CD4-positive, alpha-beta T cell treated with Interleukin-4 for 1 hour (primary cell): Measurements from ENCODE around the gene METRN.
"Not testable (repeated sequence)": the region's sequence is repeated elsewhere in the genome, so short reads cannot be mapped to it uniquely, and the experiment has no call there.

Source experiments
- DNase-seq, 2 donors: peaks; one replicate each; pipeline ENCODE4 v3.0.0-alpha.2; 2020 to 2022

METRN gene

DNA sequence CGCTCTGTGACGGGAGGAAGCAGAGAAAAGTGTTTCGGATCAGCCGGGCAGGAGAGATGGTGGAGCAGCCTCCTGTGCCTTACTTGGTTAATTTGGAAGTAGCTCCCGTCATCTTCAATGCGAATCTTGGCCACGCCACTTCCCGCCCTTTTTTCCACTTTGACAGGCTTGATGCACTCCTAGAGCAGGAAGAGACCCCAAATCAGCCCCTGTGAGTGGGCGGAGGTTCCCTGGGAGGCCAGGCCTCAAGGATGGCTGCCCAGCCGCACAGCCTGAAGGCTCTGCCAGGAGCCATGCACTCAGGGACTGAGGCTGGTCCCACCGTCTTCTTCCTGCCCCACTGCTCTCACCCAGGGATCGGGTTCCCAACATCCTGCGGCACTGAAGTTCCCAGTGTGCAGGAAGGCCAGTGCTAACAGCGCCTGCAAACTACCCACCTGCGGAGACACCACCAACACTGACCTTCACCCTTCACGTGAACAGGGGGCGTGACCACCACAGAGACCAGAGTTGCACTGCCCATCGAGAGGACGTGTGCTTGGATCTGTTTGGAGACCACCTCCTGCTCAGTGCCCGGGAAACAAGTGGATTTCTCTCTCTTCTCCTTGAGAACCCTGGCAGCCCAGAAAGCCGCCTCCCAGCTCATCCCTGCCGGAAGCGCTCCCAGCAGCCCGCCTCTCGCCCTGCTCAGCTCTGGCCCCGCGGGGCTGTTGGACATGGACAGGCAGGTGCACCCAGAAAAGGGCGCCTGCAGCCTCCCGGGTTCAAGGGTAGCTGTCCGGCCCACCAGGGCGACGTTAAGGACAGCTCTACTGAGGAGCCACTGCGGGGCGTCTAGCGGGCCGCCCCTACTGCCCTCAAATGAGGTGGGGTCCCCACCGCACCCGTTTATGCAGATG is 24.9 kb downstream of the METRN start:
- DNase-seq = no peak

DNA sequence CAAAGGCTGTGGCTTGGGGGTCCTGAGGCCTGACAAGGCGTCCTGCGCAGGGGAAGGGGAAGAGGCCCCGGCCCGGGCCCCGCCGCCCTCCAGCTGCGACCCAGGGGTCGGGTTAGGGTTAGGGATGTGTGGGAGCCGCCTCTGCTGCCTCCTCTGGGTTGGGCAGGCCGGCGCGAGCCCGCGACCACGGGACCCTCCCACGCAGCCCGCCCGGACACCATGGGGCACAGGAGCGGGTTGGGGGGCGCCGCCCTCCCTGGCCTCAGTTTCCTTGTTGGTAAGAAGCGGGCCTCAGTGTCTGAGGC is 25.5 kb downstream of the METRN start:
- DNase-seq = no peak

DNA sequence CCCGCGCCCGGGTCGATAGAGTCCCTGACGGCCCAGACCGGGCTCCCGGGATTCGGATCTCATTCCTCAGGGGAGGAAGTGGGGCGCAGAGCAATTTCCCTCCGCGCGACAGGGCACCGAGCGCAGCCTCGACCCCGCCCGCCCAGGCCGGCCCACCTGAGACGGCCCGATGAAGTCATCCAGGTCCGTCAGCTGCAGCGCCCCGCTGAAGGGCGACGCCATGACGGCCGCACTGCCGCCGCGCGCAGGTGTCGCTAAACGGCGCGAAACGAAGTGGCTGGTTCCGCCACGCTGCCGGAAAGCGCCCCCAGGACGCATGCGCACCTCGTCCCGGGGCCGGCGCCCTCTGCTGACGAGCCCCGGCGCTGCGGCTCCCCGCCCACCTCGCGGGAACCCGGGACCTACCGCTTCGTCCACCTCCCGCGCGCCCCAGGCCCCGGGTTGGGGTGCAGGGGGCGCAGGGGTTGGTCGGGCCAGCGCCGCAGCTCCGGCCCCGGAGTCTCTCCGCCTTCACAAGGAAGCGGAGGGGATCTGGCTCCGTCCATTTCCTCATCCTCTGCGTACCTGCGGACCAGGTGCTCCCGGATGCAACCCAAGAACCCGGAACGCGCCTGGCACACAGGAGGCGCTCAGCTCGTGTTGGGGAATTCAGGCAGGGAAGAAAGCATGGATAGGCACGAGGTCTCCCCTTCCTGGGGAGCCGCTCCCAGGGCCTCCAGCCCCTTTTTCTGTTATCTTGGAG is 26.0 kb downstream of the METRN start, which contains the start of gene CIAO3:
Gene CIAO3, minus strand, starts transcription at position 234 of the 742 bp plus-strand sequence. Its CDS starts 12 bp downstream, at position 222.
- peak; percentile 89 to 93 for DNase-seq

GRCh38 chr16:741986-742629 is 27.2 kb downstream of the METRN start:
- no peak for DNase-seq

DNA sequence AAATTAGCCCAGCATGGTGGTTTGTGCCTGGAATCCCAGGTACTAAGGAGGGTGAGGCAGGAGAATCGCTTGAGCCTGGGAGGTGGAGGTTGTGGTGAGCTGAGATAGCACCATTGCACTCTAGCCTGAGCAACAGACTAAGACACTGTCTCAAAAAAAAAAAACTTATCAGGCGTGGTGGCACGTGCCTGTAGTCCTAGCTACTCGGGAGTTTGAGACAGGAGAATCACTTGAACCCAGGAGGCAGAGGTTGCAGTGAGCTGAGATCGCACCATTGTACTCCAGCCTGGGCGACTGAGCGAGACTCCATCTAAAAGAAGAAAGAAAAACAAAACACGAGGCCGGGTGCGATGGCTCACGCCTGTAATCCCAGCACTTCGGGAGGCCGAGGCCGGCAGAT is 28.0 kb downstream of the METRN start:
- not testable (repeated sequence) for DNase-seq

GRCh38 chr16:743794-744500 is 29.0 kb downstream of the METRN start:
- no peak for DNase-seq

GRCh38 chr16:745739-746138 is 30.8 kb downstream of the METRN start:
- no peak for DNase-seq

GRCh38 chr16:746637-747036 is 31.7 kb downstream of the METRN start:
- no peak for DNase-seq

GRCh38 chr16:747978-748746 is 33.2 kb downstream of the METRN start:
- no peak for DNase-seq

- no peak for DNase-seq
Observed at GRCh38 chr16:749010-749409, 34.1 kb downstream of the METRN start.

- DNase-seq = no peak
Observed at GRCh38 chr16:750485-750884, 35.6 kb downstream of the METRN start.

GRCh38 chr16:751152-752006 is 36.5 kb downstream of the METRN start:
- no peak for DNase-seq

- DNase-seq = no peak
Observed at GRCh38 chr16:752007-752312, 37.0 kb downstream of the METRN start.

- DNase-seq = not testable (repeated sequence)
Observed at GRCh38 chr16:754121-754607, 39.2 kb downstream of the METRN start.

GRCh38 chr16:754656-755055 is 39.7 kb downstream of the METRN start:
- DNase-seq = peak in 1 of 2 donors; percentile 29

DNA sequence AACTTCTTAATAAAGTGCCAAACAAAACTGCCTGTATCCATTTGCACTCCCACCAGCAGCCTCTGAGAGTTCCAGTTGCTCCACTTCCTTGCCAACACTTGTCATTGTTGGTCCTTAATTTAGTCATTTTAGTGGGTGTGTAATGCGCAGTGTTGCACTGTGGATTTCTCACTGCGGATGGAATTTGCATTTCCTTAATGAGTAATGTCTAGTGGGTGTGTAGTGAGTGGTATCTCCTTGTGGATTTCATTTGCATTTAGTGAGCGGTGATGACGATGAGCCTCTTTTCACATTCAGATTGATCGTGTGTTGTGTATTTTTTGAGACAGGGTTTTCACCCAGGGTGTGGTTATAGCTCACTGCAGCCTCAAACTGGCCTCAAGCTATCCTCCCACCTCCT is 41.5 kb downstream of the METRN start:
- no peak for DNase-seq

DNA sequence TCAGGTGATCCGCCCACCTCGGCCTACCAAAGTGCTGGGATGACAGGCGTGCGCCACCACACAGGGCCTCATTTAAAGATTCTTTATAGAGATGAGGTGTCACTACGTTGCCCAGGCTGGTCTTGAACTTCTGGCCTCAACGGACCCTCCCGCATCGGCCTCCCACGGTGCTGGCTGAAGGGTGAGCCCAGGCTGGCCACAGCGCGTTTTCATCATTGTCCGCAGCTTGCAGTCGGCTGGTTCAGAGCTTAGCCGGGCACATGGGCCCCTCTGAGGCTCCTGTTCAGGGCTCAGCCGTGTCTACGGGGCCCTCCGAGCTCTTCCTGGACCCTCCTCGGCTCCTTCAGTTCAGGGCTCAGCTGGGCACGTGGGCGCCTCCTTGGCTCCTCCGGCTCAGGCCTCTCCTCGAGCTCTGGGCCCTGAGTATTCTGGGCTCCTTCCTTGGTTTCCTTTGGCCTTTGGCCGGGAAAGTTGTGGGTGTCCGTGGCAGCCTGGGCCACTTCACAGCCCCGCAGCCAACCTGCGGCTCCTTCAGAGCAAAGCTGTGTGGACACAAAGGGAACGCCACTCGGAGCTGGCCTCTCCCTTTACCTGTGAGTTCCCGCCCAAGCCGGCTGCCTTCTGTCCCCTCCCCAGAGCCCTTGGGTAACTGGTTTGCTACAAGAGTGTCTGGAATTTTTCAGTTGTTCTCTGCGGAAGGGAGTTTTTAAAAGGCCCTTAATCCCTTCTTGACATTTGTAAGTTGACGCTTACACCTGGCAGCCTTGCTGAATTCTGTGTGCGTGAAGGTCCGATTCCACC is 44.4 kb downstream of the METRN start:
- DNase-seq = no peak

DNA sequence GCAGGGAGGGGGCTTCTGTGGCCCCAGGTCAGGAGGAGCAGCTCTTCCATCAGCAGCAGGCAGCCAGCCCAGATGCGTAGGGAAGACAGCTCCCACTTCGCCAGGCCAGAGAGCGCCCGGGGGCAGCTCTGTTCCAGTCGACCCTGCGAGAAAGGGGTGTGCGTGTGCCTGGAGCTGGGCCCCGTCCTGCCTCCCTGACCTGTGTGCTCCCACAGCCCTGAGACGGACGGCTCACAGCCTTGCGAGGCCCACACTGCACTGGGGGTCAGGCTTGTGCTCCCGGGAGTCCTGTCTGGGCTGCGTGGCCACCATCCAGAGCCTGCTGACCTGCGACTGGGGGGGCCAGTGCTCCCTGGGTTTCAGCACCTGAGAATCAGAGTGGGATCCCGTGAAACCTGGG is 45.1 kb downstream of the METRN start:
- DNase-seq = no peak

DNA sequence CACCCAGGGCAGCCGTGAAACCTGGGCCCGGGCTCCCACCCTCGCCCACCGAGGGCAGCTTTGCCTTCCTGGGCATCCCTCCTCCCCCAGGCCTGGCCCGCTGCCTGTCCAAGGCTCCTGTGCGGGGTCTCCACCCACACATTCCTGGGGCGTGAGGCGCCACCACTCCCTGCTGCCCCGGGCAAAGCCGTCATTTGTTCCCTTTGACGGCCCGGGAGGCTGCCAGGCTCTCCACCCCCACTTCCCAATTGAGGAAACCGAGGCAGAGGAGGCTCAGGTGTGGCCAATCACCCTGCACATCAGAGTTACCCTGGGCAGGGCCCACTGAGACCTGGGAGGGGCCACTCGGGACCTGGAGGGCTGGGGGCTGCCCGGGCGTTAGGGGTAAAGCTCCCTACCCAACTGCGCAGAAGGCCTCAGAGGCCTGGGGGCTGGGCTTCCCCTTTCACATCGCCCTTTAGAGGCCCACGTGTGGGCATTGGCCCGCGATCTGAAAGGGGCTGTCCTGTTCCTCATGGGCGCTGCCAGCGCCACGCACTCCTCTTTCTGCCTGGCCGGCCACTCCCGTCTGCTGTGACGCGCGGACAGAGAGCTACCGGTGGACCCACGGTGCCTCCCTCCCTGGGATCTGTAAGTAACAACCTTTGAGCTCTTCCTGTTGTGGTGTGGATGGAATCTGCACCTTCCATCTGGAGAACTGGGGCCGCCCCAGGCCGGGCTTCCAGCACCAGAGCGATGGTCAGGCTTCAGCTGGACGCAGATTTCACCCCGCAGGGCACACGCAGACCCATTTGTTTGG is 45.8 kb downstream of the METRN start, which contains the start of gene MSLN:
Gene MSLN, plus strand, starts transcription at position 190 of the 799 bp plus-strand sequence. CDS start 1,947 bp downstream, outside the sequence.
- DNase-seq = no peak
